G401 (cell line): ENCODE results near the gene CXXC1. TPM values are rescaled to one million over a fixed set of nuclear protein-coding genes. Genes with fewer than 3 reads are reported as not detected.
"Not testable (repeated sequence)": the region's sequence is repeated elsewhere in the genome, so short reads cannot be mapped to it uniquely, and the experiment has no call there.

Experiments used
- DNase-seq: peaks from one replicate; pipeline ENCODE4 v3.0.0-alpha.2; 2015; ENCODE audit warnings: low spot score
- in situ Hi-C: cut with HindIII; loops from 2 replicates; pipeline ENCODE4 v1.10.0; 2016; ENCODE audit warnings: low sequenced_read_pairs, mixed read lengths
- total RNA-seq: library from RNA; depleted of rRNA; stranded (reverse); fragments of >200 nt; shearing (Covaris generic); gene quantifications from 2 replicates; pipeline ENCODE4 v1.2.3, GENCODE V29; 2014

CXXC1 gene
- total RNA-seq, 1 experiment from 2014 or later, result 88.3 TPM

DNA sequence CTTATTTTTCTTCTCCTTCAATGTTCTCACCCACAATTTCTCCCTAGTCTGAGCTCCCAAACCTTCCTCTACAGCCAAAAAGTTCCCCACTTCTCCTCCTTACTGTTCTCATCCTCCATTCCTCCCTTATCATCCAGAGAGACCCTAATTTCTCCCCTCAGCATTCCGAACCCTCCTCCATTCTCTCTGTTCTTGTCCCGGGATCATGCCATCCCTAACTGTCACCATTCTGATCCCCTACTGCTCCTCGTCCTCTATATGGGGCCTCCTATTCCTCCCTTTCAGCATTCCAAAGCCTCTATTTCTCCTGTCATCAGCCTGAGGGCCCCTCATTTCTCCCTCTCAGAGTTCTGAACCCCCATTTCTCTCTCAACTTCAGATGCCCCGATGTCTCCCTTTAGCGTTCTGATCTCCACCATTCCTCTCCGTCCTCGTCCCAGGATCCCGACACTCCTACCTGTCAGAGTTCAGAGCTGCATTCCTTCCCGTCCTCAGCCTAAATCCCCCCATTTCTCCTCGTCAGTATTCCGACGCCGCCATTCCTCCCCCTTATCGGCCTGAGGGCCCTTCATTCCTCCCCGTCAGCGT is 6.7 kb downstream of the CXXC1 start:
- no peak for DNase-seq
- in situ Hi-C loops, result no loop called here

DNA sequence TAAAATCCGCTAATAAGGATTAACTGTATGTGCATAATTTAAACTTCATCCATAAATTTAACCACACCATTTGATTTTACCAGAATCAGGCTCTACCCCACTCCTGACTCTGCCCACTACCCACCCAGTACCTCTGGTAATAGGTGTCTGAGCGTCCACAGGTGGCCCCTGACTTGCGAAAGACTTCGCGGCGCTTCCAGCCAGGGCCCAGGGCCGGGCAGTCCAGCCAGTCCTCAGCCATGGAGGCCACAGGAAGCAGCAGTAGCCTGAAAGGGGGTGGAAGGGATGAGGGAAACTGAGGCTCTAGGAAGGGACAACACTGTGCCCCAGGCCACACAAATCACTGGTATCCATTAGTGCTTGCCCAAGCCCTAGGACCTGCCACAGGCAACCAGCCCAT is 7.7 kb downstream of the CXXC1 start:
- in situ Hi-C loops, result no loop called here
- DNase-seq, result no peak

DNA sequence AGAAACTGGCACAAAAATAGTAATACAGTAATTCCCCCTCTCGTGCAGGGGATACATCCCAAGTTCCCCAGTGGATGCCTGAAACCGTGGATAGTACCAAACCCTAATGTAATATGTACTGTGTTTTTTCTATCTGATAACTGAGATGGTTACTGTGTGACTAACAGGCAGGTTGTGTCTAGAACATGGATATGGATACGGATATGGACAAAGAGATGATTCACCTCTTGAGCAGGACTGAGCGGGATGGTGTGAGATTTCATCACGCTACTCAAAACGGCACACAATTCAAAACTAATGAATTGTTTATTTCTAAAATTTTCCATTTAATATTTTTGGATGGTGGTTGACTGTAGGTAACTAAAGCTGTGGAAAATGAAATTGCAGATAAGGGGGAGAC is 9.6 kb downstream of the CXXC1 start:
- in situ Hi-C loops, result no loop called here
- DNase-seq, result no peak

DNA sequence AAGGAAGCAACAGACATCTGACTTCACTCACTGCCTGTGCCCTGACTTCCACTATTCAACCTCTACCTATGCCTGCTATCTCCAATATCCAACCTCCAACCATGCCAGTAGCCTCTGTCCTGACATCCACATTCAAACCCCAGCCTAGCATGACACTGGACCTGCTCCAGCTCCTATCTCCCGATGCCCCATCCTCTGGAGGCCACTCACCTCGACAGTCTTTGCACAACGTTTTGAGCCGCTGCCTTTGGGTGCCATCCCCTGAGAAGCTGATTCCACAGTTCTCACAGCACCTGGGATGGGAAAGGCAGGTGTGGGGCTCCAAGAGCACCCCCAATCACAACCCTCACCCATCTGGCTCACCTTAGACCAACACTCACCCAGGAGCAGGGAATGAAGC is 11.0 kb downstream of the CXXC1 start:
- in situ Hi-C loops, result no loop called here
- DNase-seq, result no peak

DNA sequence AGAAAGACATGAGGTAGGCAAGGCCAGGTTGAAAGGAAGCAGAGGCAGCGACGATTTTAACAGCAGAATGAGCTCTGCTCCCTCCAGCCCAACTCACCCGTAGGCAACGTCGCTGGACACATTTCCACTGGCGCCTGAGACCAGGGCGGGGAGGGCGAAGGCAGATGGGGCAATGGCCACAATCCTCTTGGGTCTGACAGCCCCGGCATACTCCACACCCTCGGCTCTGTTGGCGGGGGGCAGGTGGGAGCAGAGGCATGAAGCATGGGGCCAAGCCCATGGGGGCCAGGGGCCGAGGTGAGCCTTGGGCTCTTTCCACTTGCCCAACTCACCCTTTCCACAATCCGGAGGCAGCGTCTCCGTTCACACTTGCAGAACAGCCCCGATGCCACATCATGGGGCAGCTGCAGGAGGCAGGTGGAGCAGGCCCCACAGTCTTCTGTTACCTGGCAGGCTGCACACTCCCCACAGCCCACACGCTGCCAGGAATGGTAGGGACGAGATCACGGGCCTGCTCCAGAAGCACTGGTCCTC is 11.9 kb downstream of the CXXC1 start:
- in situ Hi-C loops, result no loop called here
- no peak for DNase-seq

DNA sequence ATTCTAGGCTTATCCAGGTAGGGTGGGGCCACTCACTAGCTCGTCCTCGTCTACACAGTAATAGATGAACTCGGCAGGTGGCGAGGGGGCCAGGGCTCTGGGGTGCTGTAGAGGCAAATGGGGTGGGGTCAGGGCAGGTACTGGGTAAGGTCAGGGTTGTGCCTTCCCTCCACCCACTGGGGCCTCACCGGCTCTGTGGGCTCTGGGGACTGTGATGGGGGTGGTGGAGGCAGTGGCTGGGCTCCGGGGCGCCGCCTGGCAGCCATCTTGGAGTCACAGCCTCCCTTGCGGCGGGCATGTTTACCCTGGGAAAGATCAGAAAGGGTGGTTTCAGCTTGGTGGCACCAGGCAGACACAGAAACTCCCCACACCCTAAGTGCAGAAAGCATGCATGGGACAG is 12.6 kb downstream of the CXXC1 start:
- no peak for DNase-seq
- in situ Hi-C loops, result no loop called here

DNA sequence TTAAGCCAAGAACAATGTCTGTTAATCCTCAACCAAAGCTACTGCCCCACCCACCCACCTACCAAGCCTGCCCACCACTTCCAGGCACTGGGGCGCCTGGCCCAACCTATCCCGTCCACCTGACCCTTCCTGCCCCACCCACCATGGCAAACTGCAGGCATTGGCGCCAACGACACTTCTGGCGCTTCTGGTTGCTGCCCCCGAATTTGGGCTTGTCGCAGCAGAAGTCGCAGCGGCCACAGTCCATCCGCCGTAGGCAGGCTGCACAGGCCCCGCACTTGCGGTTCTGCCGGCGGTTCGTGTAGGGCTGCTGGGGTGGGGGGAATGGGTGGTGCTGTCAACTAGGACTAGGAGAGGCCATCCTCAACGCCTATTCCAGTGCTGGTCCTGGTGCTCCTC is 13.4 kb downstream of the CXXC1 start:
- in situ Hi-C loops, result no loop called here
- DNase-seq, result no peak

DNA sequence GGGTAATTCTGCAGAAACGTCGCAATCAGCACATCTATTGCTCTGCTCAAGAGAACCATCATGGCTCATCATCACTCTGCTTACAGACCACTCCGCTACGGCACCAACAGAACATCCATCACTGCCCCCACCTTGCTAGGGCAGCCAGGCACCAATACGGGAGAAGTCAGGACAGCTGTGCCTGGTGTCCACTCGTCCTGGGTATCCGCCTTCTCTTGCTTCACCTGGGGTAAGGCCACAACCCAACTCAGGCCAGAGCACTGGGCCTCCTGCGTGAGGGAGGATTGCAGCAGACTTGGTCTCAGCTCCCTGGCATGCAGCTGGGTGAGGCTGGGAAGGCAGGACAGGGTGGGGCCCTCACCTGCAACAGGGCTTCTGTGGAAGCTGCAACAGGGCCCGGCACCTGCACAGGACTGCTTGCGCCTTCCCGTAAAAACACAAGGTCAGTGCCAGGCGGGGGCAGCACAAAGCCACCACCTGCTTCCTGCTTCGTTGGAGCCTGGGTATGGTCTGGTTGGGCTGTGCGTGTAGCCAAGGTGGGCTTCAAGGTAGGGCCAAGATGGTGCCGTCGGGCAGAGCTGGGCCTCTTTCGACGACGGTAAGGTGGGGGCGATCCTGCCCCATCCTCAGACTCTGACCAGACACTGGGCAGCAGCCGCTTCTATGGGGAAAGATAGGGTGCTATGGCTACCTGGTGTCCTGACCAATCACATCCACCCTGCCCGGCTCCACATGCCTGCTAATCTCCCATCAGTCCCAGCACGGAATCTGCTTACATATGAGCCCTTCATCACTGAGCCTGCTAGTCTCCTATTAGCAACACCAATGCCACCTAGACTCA is 14.1 kb downstream of the CXXC1 start:
- in situ Hi-C loops, result no loop called here
- no peak for DNase-seq

DNA sequence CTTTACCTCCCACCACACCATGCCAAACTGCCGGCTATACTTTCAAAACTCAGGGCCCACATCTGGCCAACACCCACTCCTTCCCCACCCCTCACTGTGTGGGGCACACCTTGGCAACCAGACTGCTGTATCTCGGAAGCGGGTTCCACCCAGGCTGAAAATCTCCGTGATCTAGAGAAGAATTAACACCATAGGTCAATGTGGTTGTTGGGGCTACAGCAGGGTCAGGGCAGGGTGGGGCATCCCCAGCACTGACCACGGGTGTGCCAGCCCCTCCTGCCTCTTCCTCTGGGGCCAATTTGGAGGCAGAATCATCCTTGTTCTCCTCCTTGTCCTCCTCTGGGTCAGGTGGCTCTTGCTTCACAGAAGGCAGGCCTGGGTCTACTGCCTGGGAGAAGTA is 14.9 kb downstream of the CXXC1 start:
- in situ Hi-C loops, result no loop called here
- no peak for DNase-seq

DNA sequence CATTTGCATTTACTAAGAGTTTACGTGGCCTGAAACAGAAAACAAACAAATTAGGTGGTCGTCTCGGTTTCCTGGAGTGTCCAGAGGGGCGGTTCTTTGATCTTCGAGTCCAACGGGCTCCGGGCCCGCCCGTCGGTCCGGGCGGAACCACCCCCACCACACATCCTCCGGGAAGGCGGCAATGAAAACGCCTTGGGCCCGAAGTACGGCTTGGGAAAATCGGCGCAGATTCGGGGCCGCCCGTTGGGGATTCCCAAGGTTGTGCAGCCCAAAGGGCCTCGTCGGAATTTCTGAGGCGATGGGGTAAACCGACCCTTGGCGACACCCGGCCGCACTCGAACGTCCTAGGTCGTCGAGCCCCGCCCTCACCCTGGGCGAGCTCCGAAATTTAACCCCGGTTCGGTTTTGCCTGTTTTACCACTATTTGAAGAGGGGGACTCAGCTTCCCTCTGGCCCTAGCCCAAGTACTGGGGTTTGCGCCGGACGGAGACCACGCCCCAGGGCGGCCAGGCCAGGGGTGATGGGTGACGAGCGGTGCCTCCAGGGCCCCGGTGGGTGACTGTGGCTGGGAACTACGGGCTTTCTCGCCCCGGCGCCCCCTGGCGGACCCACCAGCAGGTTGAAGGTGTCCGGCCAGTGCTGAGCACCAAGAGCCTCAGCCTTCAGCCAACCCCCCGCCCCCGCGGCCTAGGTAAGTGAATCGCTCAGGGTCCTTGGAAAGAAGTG is 19.3 kb downstream of the CXXC1 start:
- DNase-seq, result no peak
- in situ Hi-C loops, result no loop called here

DNA sequence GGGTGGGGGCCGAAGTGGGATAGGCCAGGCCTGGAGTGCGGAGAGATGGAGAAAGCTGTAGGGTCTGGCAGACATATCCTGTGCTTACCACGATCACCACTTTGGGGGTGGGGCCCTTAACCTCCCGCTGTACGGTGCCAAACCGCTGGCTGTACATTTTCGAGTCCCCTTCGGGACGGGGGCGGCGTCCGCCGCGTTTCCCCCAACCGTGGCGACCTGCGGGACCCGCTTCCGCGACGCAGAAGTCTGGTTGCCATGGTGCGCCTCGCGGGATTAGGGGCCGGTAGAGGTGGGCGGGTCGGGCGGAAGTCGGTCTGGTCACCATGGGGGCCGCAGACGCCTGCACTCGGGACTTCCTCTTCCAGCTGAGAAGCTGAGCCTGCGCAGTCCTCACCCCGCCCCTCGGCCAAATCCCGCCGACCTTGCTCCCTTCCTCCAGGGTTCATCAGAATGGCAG is 21.2 kb downstream of the CXXC1 start, which contains the start of gene CFAP53:
CFAP53 (minus strand) TSS at position 248 of the 457 bp plus-strand sequence; CDS start at position 157, 91 bp downstream.
- DNase-seq, result peak; percentile 72
- in situ Hi-C loops, result no loop called here

DNA sequence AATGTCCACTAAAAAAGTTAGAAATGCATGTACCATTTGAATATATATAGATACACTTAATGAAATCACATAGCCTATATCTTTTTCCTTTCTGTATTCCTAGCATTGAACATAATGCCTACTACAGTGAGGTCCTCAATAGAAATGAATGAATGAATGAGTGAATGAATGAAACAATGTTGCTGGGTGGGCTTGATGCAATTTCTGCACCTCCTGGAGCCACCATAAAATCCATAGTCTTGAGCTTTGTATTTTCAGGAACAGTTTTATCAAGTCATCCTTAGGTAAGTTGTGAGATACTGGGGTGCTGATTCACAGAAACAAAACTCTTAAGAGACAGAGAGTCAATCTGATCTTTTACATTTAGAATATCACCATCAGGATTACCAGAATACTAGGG is 24.5 kb downstream of the CXXC1 start:
- in situ Hi-C loops, result no loop called here
- no peak for DNase-seq

DNA sequence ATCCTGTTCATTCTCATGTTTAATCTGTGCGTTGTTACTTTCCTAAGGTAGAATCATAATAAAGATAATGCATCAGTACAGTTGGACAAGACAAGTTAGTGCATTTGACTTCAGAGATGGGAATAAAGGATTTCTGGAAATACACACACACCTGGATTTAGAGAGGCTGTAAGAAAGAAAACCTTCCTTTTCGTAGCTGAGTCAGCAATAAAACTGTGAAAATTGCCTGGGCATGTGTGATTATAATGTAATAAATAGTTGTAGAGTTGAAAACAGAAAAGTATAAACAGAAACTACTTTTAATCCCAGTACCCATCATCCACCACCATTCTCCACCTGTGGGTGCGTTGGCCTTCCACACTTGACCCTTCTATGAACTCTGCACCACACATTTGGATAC is 36.6 kb downstream of the CXXC1 start:
- in situ Hi-C loops, result no loop called here
- DNase-seq, result no peak

DNA sequence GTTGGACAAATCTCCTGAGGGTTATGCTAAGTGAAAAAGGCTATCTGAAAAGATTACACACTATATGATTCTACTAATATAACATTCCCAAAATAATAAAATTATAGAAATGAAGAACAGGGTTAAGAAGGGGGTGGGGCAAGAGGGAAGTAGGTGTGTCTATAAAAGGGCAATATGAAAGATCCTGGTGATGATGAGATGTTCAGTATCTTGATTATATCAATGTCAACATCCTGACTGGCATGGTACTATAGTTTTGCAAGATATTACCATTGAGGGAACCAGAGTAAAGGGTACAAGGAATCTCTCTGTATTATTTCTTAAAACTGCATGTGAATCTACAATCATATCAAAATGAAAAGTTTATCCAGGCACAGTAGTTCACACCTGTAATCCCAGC is 37.9 kb downstream of the CXXC1 start:
- in situ Hi-C loops, result no loop called here
- no peak for DNase-seq

DNA sequence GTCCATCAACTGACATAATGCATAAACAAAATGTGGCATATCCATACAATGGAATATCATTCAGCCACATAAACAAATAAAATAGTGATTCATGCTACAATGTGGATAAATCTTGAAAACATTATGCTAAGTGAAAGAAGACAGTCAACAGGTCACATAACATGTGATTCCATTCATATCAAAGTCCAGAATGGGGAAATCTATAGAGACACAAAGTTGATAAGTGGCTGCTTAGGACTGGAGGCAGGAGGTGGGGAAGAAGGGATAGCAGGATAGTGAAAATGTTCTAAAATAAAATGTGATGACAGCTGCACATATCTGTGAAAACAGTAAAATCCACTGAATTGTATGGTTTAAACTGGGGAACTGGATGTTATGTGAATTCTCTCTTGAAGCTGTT is 39.9 kb downstream of the CXXC1 start:
- no peak for DNase-seq
- in situ Hi-C loops, result no loop called here

DNA sequence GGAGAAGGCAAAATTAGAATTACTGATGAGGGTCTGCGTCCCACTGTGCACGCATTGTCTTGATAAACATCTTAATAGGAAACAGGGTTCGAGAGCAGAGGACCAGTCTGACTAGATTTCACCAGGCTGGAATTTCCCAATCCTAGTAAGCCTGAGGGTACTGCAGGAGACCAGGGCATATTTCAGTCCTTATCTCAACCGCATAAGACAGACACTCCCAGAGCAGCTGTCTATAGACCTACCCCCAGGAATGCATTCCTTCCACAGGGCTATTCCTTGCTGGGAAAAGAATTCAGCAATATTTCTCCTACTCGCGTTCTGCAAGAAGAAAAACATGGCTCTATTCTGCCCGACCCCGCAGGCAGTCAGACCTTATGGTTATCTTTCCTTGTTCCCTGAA is 45.7 kb downstream of the CXXC1 start:
- in situ Hi-C loops, DNase-seq: not testable (repeated sequence)

DNA sequence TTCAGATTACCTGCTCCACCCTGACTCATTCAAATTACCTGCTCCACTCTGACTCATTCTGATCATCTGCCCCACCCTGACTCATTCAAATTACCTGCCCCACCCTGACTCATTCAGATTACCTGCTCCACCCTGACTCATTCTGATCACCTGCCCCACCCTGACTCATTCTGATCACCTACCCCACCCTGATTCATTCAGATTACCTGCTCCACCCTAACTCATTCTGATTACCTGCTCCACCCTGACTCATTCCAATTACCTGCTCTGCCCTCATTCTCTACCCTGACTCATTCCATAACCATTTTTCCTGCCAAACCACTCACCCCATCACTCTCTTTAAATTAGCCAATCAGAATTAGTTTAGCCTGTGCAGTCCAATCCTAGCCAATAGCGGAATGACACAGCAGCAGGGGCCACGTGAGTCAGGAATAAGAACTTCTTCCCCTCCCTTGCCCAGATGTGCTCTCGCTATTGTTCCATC is 47.4 kb downstream of the CXXC1 start:
- in situ Hi-C loops, result no loop called here

DNA sequence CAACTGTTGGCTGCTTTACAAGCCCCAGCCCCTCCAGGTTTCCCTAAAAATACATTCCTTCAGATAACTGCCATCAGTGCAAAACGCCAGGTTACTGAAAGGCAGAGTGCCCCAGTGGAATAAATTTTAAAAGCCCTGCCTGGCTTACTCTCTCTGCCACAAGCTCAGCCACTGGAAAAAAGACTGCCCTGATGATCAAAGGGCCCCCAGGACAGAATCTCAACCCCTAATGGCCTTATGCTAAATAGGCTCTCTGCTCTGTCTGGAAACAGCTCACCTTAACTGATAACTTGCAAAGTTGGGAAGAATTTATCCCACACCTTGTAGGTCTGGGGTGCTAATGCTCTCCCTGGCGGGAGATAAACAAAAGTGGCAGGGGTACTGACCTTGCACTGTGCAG is 55.1 kb downstream of the CXXC1 start:
- no peak for DNase-seq
- in situ Hi-C loops, result no loop called here

More for the DNA sequence above, 47.4 kb downstream of the CXXC1 start:
- DNase-seq, result no peak
